AG09319 (cell line): ENCODE measurements around the gene FOXE3.

ENCODE experiments used
- DNase-seq: peaks from one replicate; pipeline ENCODE4 v3.0.0-alpha.2; 2010; ENCODE audit warnings: low read depth; ENCODE audit errors: extremely low read depth
- TF ChIP-seq, protein P1 (sequence below): IDR thresholded peaks from 2 replicates; pipeline ENCODE4 v1.5.1; 2011; ENCODE audit warnings: low read depth, mild to moderate bottlenecking, inconsistent platforms, low read length, moderate library complexity

FOXE3 gene

DNA sequence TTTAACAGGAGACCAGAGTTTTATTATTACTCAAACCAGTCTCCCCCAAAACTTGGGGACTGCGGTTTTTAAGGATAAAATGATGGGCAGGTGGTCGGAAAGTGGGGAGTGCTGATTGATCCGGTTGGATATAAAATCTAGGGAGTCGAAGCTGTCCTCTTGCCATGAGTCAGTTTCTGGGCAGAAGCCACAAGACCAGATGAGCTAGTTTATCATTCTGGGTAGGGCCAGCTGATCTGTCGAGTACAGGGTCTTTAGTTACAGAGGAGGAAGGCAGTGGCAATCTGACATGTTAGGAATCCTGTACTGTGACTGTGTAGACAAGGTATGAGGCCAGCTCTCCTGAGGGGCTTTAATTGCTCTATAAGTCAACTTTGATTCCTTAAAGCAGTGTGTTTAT, 22.9 kb upstream of the FOXE3 start:
- no peak for DNase-seq
- TF ChIP-seq, protein P1, sequence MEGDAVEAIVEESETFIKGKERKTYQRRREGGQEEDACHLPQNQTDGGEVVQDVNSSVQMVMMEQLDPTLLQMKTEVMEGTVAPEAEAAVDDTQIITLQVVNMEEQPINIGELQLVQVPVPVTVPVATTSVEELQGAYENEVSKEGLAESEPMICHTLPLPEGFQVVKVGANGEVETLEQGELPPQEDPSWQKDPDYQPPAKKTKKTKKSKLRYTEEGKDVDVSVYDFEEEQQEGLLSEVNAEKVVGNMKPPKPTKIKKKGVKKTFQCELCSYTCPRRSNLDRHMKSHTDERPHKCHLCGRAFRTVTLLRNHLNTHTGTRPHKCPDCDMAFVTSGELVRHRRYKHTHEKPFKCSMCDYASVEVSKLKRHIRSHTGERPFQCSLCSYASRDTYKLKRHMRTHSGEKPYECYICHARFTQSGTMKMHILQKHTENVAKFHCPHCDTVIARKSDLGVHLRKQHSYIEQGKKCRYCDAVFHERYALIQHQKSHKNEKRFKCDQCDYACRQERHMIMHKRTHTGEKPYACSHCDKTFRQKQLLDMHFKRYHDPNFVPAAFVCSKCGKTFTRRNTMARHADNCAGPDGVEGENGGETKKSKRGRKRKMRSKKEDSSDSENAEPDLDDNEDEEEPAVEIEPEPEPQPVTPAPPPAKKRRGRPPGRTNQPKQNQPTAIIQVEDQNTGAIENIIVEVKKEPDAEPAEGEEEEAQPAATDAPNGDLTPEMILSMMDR: no peak

GRCh38 chr1:47395433-47395832, 20.7 kb upstream of the FOXE3 start:
- TF ChIP-seq, protein P1: no peak
- no peak for DNase-seq

- TF ChIP-seq, protein P1: no peak
Measured at GRCh38 chr1:47396671-47397196, 19.4 kb upstream of the FOXE3 start.

GRCh38 chr1:47399138-47399845, 16.8 kb upstream of the FOXE3 start:
- TF ChIP-seq, protein P1: no peak
- no peak for DNase-seq

More at GRCh38 chr1:47396671-47397196, 19.4 kb upstream of the FOXE3 start:
- no peak for DNase-seq

GRCh38 chr1:47399846-47400155, 16.3 kb upstream of the FOXE3 start:
- no peak for DNase-seq
- TF ChIP-seq, protein P1: no peak

GRCh38 chr1:47401761-47402160, 14.3 kb upstream of the FOXE3 start:
- TF ChIP-seq, protein P1: no peak

GRCh38 chr1:47402591-47402990, 13.5 kb upstream of the FOXE3 start:
- TF ChIP-seq, protein P1: no peak
- DNase-seq: no peak

More at GRCh38 chr1:47401761-47402160, 14.3 kb upstream of the FOXE3 start:
- DNase-seq: no peak
